Retinal pigment epithelial cell (primary cell): ENCODE measurements around the gene APAF1.

Experiments
- DNase-seq: peaks from one replicate; pipeline ENCODE4 v3.0.0-alpha.2; 2010; ENCODE audit warnings: low read depth
- H3K4me3 ChIP-seq: 2 replicates; pipeline ENCODE4 v1.5.1; 2011; ENCODE audit warnings: mild to moderate bottlenecking, low read length, control low read depth, moderate library complexity
- CTCF ChIP-seq: conservative IDR thresholded peaks from 2 replicates; pipeline ENCODE4 v1.5.1; 2011; ENCODE audit warnings: low read depth, low read length, control low read depth, inconsistent platforms

Gene APAF1

DNA sequence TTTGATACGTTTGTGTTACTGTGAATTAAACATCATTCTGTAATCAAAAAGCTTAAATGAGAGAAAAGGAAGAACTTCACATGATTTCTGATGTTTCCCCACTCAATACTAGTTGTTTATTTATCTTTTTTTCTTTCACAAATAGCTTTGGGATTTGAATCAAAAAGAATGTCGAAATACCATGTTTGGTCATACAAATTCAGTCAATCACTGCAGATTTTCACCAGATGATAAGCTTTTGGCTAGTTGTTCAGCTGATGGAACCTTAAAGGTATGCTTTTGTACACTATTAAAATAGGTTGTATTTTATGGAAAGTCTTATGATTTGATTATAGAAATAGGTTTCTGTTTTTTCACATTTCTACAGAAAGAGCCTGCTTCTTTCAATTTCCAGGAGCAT, 41.5 kb downstream of the APAF1 start:
- DNase-seq, result no peak
- no peak for TF ChIP-seq CTCF
- H3K4me3 ChIP-seq, result no peak overlapping the region

DNA sequence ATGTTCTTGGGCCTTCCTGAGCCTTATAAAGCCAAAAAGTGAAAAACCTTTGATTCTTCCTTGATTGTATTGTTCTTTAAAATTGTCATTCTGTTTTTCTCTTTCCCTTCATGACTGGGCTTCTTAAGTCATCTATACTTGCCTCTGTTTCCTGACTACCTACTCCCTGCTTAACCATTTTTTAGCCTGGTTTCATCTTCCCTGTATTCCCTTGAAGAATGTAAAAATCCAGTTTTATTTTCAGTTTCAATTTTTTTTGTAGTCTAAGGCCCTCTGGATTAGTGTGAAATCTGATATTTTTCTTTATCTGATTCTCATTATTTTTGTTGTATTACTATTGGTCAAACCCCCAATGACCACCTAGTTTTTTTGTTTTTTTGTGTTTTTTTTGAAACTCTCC, 46.3 kb downstream of the APAF1 start:
- no peak overlapping the region for H3K4me3 ChIP-seq
- no peak for DNase-seq
- no peak for TF ChIP-seq CTCF

GRCh38 chr12:98696036-98696646, 51.1 kb downstream of the APAF1 start:
- no peak for DNase-seq
- TF ChIP-seq CTCF, result no peak
- no peak overlapping the region for H3K4me3 ChIP-seq

DNA sequence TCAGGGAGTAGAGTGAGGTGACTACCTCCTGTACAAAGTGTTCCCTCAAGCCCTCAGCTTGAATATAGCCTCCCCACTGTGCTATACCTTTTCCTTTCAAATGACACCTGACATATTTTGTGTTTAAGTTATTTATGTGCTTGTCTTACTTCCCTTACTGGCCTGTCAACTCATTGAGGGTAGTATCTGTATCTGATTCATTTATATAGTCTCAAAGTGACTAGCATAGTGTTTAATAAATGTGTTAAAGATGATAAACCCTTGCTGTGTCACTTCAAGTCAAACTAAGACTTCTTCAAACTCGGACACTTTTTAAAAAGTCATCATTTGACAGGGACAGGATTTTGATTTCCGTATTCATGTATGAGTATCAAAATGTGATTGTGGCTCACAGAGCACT, 52.1 kb downstream of the APAF1 start:
- DNase-seq, result no peak
- TF ChIP-seq CTCF, result no peak
- H3K4me3 ChIP-seq, result no peak overlapping the region

- H3K4me3 ChIP-seq, result no peak overlapping the region
- no peak for DNase-seq
- peak; percentile 60 for TF ChIP-seq CTCF
These were observed 53.7 kb downstream of the APAF1 start for GRCh38 chr12:98698603-98699463.

DNA sequence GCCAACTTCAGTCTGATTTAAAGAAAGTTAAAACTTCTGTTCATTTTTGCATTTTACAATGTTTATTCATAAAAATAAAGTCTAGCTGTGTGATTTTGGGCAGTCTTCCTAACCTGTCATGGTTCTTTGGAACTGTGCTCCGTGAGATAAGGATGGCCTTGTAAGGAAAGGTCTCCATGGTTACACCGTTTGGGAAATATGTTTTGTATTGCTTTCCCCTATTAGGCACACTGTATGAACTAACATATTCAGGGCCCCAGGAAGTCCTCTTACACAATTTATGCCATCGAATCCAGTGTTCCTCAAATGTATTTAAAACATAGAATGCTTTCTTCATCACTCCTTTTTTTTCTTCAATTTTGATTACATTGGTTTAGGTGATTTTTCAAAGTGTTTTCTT, 54.5 kb downstream of the APAF1 start:
- DNase-seq, result no peak
- TF ChIP-seq CTCF, result no peak
- no peak overlapping the region for H3K4me3 ChIP-seq

- no peak for DNase-seq
- no peak overlapping the region for H3K4me3 ChIP-seq
- no peak for TF ChIP-seq CTCF
These were observed 56.1 kb downstream of the APAF1 start for GRCh38 chr12:98701166-98701565.
